Measurements from ENCODE around the gene ZFYVE19.

Gene ZFYVE19

DNA sequence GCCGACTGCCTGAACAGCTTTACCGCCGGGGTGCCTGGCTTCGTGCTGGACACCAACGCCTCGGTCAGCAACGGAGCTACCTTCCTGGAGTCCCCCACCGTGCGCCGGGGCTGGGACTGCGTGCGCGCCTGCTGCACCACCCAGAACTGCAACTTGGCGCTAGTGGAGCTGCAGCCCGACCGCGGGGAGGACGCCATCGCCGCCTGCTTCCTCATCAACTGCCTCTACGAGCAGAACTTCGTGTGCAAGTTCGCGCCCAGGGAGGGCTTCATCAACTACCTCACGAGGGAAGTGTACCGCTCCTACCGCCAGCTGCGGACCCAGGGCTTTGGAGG is 37.8 kb downstream of the ZFYVE19 start:
- no peak for TF ChIP-seq EZH2phosphoT487 (IDR thresholded peaks at IDR 0.05; ENCODE audit: low read depth)
- TF ChIP-seq, protein P1, sequence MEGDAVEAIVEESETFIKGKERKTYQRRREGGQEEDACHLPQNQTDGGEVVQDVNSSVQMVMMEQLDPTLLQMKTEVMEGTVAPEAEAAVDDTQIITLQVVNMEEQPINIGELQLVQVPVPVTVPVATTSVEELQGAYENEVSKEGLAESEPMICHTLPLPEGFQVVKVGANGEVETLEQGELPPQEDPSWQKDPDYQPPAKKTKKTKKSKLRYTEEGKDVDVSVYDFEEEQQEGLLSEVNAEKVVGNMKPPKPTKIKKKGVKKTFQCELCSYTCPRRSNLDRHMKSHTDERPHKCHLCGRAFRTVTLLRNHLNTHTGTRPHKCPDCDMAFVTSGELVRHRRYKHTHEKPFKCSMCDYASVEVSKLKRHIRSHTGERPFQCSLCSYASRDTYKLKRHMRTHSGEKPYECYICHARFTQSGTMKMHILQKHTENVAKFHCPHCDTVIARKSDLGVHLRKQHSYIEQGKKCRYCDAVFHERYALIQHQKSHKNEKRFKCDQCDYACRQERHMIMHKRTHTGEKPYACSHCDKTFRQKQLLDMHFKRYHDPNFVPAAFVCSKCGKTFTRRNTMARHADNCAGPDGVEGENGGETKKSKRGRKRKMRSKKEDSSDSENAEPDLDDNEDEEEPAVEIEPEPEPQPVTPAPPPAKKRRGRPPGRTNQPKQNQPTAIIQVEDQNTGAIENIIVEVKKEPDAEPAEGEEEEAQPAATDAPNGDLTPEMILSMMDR (IDR thresholded peaks at IDR 0.05; ENCODE audit: low read depth, low read length), result no peak
- Histone ChIP-seq H3K27me3 (ENCODE audit: low read depth, low read length) (no peaks in the 10 kb centered on the region), H3K4me3 (ENCODE audit: low read length) (peak overlapping the region; percentile 72), H3K9ac (ENCODE audit: low read length) (no peak overlapping the region), H3K9me3 (ENCODE audit: insufficient read depth, low read length) (no peaks in the 10 kb centered on the region), H2AFZ (ENCODE audit: low read depth, low read length) (no peak overlapping the region), H3K4me1 (ENCODE audit: low read length) (peaks cover 19% of the 10 kb centered on the region), H3K27ac (ENCODE audit: low read length) (no peak overlapping the region), H3K79me2 (ENCODE audit: low read length) (no peaks in the 10 kb centered on the region), H3K4me2 (ENCODE audit: low read length) (no peak overlapping the region), H4K20me1 (ENCODE audit: insufficient read depth, low read length) (no peaks in the 10 kb centered on the region), H3K36me3 (replicated peaks; ENCODE audit: low read depth, low read length) (no peaks in the 10 kb centered on the region)

DNA sequence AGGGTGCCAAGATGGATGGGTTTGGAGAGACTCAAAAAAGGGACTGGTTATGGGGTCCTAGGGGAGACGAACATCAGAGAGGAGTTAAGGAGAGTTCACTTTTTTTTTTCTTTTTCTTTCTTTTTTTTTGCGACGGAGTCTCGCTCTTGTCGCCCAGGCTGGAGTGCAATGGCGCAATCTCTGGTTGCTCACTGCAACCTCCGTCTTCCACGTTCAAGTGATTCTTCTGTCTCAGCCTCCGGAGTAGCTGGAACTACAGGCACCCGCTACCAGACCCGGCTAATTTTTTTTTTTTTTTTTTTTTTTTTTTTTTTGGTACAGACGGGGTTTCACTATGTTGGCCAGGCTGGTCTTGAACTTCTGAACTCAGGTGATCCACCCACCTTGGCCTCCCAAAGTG is 38.1 kb downstream of the ZFYVE19 start:
- no peak overlapping the region for H3K27ac ChIP-seq (ENCODE audit: low read length)
- no peaks in the 10 kb centered on the region for H3K79me2 ChIP-seq (ENCODE audit: low read length)
- H3K4me1 ChIP-seq (ENCODE audit: low read length), result peaks cover 19% of the 10 kb centered on the region
- H3K4me2 ChIP-seq (ENCODE audit: low read length), result no peak overlapping the region
- H3K27me3 ChIP-seq (ENCODE audit: low read depth, low read length), result no peaks in the 10 kb centered on the region
- H3K4me3 ChIP-seq (ENCODE audit: low read length), result no peak overlapping the region
- no peaks in the 10 kb centered on the region for H3K9me3 ChIP-seq (ENCODE audit: insufficient read depth, low read length)
- no peak overlapping the region for H3K9ac ChIP-seq (ENCODE audit: low read length)
- H3K36me3 ChIP-seq (replicated peaks; ENCODE audit: low read depth, low read length), result no peaks in the 10 kb centered on the region
- TF ChIP-seq EZH2phosphoT487 (IDR thresholded peaks at IDR 0.05; ENCODE audit: low read depth), result no peak
- TF ChIP-seq, protein P1 (IDR thresholded peaks at IDR 0.05; ENCODE audit: low read depth, low read length), result no peak
- no peak overlapping the region for H2AFZ ChIP-seq (ENCODE audit: low read depth, low read length)
- H4K20me1 ChIP-seq (ENCODE audit: insufficient read depth, low read length), result no peaks in the 10 kb centered on the region

DNA sequence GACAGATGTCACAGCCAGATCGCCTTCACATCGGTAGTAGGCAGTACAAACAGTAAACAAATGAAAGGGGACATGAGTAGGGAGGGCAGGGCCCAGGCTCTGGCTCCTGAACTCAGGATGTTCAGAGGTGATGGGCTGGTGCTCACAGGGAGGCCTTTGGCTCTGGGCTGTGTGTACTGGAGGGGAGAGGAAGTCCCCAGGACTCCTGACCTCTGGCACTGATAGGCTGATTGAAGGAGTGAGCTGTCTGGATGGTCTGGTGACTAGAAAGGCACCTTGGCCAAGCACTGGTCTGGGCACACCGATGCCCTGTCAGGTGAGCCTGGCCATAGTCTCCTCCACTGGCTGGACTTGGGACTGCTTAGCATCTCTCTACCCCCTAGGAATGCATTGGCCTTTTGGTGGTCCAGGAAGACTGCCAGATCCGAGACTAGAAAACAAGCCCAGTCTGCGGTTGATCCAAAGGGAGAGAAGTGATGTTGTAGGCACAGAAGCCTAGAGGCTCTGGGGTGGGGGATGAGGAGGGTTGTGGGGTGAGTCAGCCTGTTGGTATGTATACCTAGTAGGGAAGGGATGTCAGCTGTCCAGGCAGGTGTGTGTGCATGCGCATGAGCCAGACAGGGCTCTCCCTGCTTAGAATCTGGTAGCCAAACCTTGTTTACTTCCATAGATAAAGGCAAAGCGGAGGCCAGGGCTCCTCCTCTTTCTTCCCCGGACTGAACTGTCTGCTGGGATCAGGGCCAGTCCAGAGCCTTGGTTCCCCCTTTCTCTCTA is 38.8 kb downstream of the ZFYVE19 start:
- Histone ChIP-seq H3K36me3 (replicated peaks; ENCODE audit: low read depth, low read length) (no peaks in the 10 kb centered on the region), H3K4me2 (ENCODE audit: low read length) (no peak overlapping the region), H3K9ac (ENCODE audit: low read length) (no peak overlapping the region), H2AFZ (ENCODE audit: low read depth, low read length) (no peak overlapping the region), H3K9me3 (ENCODE audit: insufficient read depth, low read length) (no peaks in the 10 kb centered on the region), H3K27me3 (ENCODE audit: low read depth, low read length) (no peaks in the 10 kb centered on the region), H3K4me3 (ENCODE audit: low read length) (no peak overlapping the region), H4K20me1 (ENCODE audit: insufficient read depth, low read length) (no peaks in the 10 kb centered on the region), H3K27ac (ENCODE audit: low read length) (no peak overlapping the region), H3K4me1 (ENCODE audit: low read length) (peaks cover 19% of the 10 kb centered on the region), H3K79me2 (ENCODE audit: low read length) (no peaks in the 10 kb centered on the region)
- TF ChIP-seq EZH2phosphoT487 (IDR thresholded peaks at IDR 0.05; ENCODE audit: low read depth), result no peak
- TF ChIP-seq, protein P1 (IDR thresholded peaks at IDR 0.05; ENCODE audit: low read depth, low read length), result no peak

DNA sequence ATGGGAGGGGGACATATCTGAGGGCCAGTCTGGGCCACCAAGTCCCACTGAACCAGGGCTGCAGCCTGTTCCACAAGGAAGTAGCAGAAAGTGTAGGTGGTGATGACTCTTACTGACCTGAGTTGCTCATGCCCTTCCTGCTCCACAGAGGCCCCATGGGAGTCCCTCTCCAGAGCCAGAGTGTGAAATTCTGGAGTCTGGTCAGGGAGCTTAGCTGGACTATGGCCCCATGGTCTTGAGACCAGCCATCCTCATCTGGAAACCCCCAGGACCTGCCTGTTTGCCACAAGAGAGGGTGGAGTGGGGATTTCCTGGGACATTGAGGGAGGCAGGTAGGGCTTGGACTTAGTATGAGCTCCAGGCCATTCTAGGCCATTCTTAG is 39.9 kb downstream of the ZFYVE19 start:
- Histone ChIP-seq H4K20me1 (ENCODE audit: insufficient read depth, low read length) (no peaks in the 10 kb centered on the region), H3K9me3 (ENCODE audit: insufficient read depth, low read length) (no peaks in the 10 kb centered on the region), H3K27me3 (ENCODE audit: low read depth, low read length) (no peaks in the 10 kb centered on the region), H3K36me3 (replicated peaks; ENCODE audit: low read depth, low read length) (no peaks in the 10 kb centered on the region), H3K27ac (ENCODE audit: low read length) (no peak overlapping the region), H3K4me2 (ENCODE audit: low read length) (peak overlapping the region; percentile 60), H3K4me1 (ENCODE audit: low read length) (peaks cover 19% of the 10 kb centered on the region), H3K4me3 (ENCODE audit: low read length) (peak overlapping the region; percentile 39; the same call in 1 of the 2 replicates), H3K79me2 (ENCODE audit: low read length) (no peaks in the 10 kb centered on the region), H3K9ac (ENCODE audit: low read length) (peak overlapping the region; percentile 25; the same call in 1 of the 2 replicates), H2AFZ (ENCODE audit: low read depth, low read length) (peak overlapping the region; percentile 86)
- TF ChIP-seq EZH2phosphoT487 (IDR thresholded peaks at IDR 0.05; ENCODE audit: low read depth), result no peak
- TF ChIP-seq, protein P1 (IDR thresholded peaks at IDR 0.05; ENCODE audit: low read depth, low read length), result no peak

Data from OCI-LY3 (cell line).